Ramos (cell line): ENCODE data around the gene SMC3.
"Not testable (repeated sequence)": the region's sequence is repeated elsewhere in the genome, so short reads cannot be mapped to it uniquely, and the experiment has no call there.

ENCODE experiments used
- in situ Hi-C: fragments of 300-500 bp; cut with MboI; formaldehyde crosslinking; loops from one replicate; pipeline ENCODE4 v1.14.3; 2022; ENCODE audit warnings: low sequenced_read_pairs; ENCODE audit not compliant: unreplicated experiment

The SMC3 gene

GRCh38 chr10:110617425-110618229 lies 50.1 kb downstream of the SMC3 start:
- in situ Hi-C loops = loop anchor here (25.0 kb wide), 1 partner anchor 270 kb away; no protein-coding TSS in a partner anchor

- in situ Hi-C loops = loop anchor here (25.0 kb wide), 1 partner anchor 269 kb away; no protein-coding TSS in a partner anchor
These were observed 50.7 kb downstream of the SMC3 start for GRCh38 chr10:110618230-110618610.

- in situ Hi-C loops = loop anchor here (25.0 kb wide), 1 partner anchor 268 kb away; no protein-coding TSS in a partner anchor
These were observed 52.3 kb downstream of the SMC3 start for GRCh38 chr10:110619514-110620397.

- in situ Hi-C loops = loop anchor here (25.0 kb wide), 1 partner anchor 267 kb away; no protein-coding TSS in a partner anchor
These were observed 52.9 kb downstream of the SMC3 start for GRCh38 chr10:110620398-110620719.

GRCh38 chr10:110623316-110623715 lies 55.8 kb downstream of the SMC3 start:
- in situ Hi-C loops = loop anchor here (25.0 kb wide), 1 partner anchor 264 kb away; no protein-coding TSS in a partner anchor

- in situ Hi-C loops = no loop called here
These were observed 57.9 kb downstream of the SMC3 start for GRCh38 chr10:110625356-110625894.

- in situ Hi-C loops = no loop called here
These were observed 58.7 kb downstream of the SMC3 start for GRCh38 chr10:110625951-110626855.

- in situ Hi-C loops = no loop called here
These were observed 60.7 kb downstream of the SMC3 start for GRCh38 chr10:110628161-110628560.

- in situ Hi-C loops = no loop called here
These were observed 62.2 kb downstream of the SMC3 start for GRCh38 chr10:110629680-110630191.

- in situ Hi-C loops = no loop called here
These were observed 64.4 kb downstream of the SMC3 start for GRCh38 chr10:110631934-110632333.

- in situ Hi-C loops = no loop called here
These were observed 65.2 kb downstream of the SMC3 start for GRCh38 chr10:110632591-110633215.

GRCh38 chr10:110634527-110635209 lies 67.2 kb downstream of the SMC3 start:
- in situ Hi-C loops = no loop called here

GRCh38 chr10:110636572-110636931 lies 69.1 kb downstream of the SMC3 start:
- in situ Hi-C loops = no loop called here

- in situ Hi-C loops = no loop called here
These were observed 69.5 kb downstream of the SMC3 start for GRCh38 chr10:110636932-110637557.

- in situ Hi-C loops = no loop called here
These were observed 70.1 kb downstream of the SMC3 start for GRCh38 chr10:110637558-110638053.

GRCh38 chr10:110638319-110638718 lies 70.8 kb downstream of the SMC3 start:
- in situ Hi-C loops = no loop called here

GRCh38 chr10:110639046-110639445 lies 71.6 kb downstream of the SMC3 start:
- in situ Hi-C loops = not testable (repeated sequence)

- in situ Hi-C loops = not testable (repeated sequence)
These were observed 72.4 kb downstream of the SMC3 start for GRCh38 chr10:110639858-110640257.
